ENCODE measurements around the gene HP1BP3.

GRCh38 chr1:20706841-20707240 is 80.3 kb downstream of the HP1BP3 start:
- TF ChIP-seq POLR2AphosphoS5 (IDR thresholded peaks at IDR 0.05; ENCODE audit: low read depth) (no peak), CTCF (IDR thresholded peaks at IDR 0.05; ENCODE audit: insufficient read depth, low read length) (no peak)

Measured in HL-60 (cell line).